Inferior parietal cortex (tissue), 1 donor: ENCODE data around the gene SNRNP25.
"Not testable (repeated sequence)": the region's sequence is repeated elsewhere in the genome, so short reads cannot be mapped to it uniquely, and the experiment has no call there.

Experiments used
- DNase-seq: peaks from one replicate; pipeline ENCODE4 v3.0.0-alpha.2; 2016; ENCODE audit errors: extremely low spot score

Gene SNRNP25

GRCh38 chr16:53346-54236 lies at the start of gene SNRNP25, which contains the start of gene POLR3K:
Gene SNRNP25, plus strand, starts transcription at chr16:53828. Its CDS starts 189 bp downstream, at chr16:54017.
Gene POLR3K, minus strand, starts transcription at chr16:53608. Its CDS starts 22 bp downstream, at chr16:53586.
- DNase-seq = peak; percentile 95

GRCh38 chr16:9903-10665 lies 43.5 kb upstream of the SNRNP25 start:
- DNase-seq = no peak

- DNase-seq = not testable (repeated sequence)
These were observed 42.9 kb upstream of the SNRNP25 start for GRCh38 chr16:10772-11171.

GRCh38 chr16:17062-17765 lies 36.4 kb upstream of the SNRNP25 start:
- not testable (repeated sequence) for DNase-seq

- not testable (repeated sequence) for DNase-seq
These were observed 32.7 kb upstream of the SNRNP25 start for GRCh38 chr16:20886-21285.

GRCh38 chr16:24151-24550 lies 29.5 kb upstream of the SNRNP25 start:
- DNase-seq = not testable (repeated sequence)

GRCh38 chr16:25926-26348 lies 27.7 kb upstream of the SNRNP25 start:
- DNase-seq = not testable (repeated sequence)

- DNase-seq = not testable (repeated sequence)
These were observed 23.0 kb upstream of the SNRNP25 start for GRCh38 chr16:30627-31026.

- DNase-seq = not testable (repeated sequence)
These were observed 20.3 kb upstream of the SNRNP25 start for GRCh38 chr16:33154-33876.

- no peak for DNase-seq
These were observed 19.6 kb upstream of the SNRNP25 start for GRCh38 chr16:33877-34647.

- DNase-seq = no peak
These were observed 19.0 kb upstream of the SNRNP25 start for GRCh38 chr16:34648-34987.

GRCh38 chr16:35011-35677 lies 18.5 kb upstream of the SNRNP25 start:
- no peak for DNase-seq

GRCh38 chr16:35678-36305 lies 17.8 kb upstream of the SNRNP25 start:
- no peak for DNase-seq

- no peak for DNase-seq
These were observed 17.2 kb upstream of the SNRNP25 start for GRCh38 chr16:36336-36984.

GRCh38 chr16:37511-37910 lies 16.1 kb upstream of the SNRNP25 start:
- no peak for DNase-seq

GRCh38 chr16:38206-38605 lies 15.4 kb upstream of the SNRNP25 start:
- not testable (repeated sequence) for DNase-seq

GRCh38 chr16:38941-39892 lies 14.4 kb upstream of the SNRNP25 start:
- DNase-seq = no peak
